Calu3 (cell line): ENCODE results near the gene HPCAL4. TPM values are rescaled to one million over a fixed set of nuclear protein-coding genes. Genes with fewer than 3 reads are reported as not detected.

Experiments used
- BruUV-seq: library from RNA; stranded (reverse); fragments of 400-500 nt; replicated peaks from 2 replicates; lab custom pipeline; 2021; lab: Mats Ljungman, UMichigan
- CTCF ChIA-PET: fragments of 300-600 bp; sonication (Branson Sonifier 250); formaldehyde crosslinking; loops from one replicate; lab custom pipeline; 2022; ENCODE audit warnings: antibody characterized with exemption; lab: Charles Lee
- DNase-seq: peaks from one replicate; pipeline ENCODE4 v3.0.0; 2022
- H3K27ac Mint-ChIP-seq: one replicate; pipeline ENCODE4 v1.8.0; 2022; ENCODE audit warnings: mixed read lengths; ENCODE audit not compliant: unreplicated experiment
- H3K27me3 Mint-ChIP-seq: one replicate; pipeline ENCODE4 v1.8.0; 2022; ENCODE audit warnings: mixed read lengths; ENCODE audit not compliant: unreplicated experiment
- H3K36me3 Mint-ChIP-seq: one replicate; pipeline ENCODE4 v1.8.0; 2022; ENCODE audit warnings: mild to moderate bottlenecking, moderate library complexity, mixed read lengths; ENCODE audit not compliant: insufficient read depth, unreplicated experiment
- H3K4me1 Mint-ChIP-seq: one replicate; pipeline ENCODE4 v1.8.0; 2022; ENCODE audit warnings: mild to moderate bottlenecking, low read depth, mixed read lengths; ENCODE audit not compliant: unreplicated experiment
- H3K4me3 Mint-ChIP-seq: one replicate; pipeline ENCODE4 v1.8.0; 2022; ENCODE audit warnings: mild to moderate bottlenecking, low read depth, moderate library complexity, mixed read lengths; ENCODE audit not compliant: unreplicated experiment
- H3K9me3 Mint-ChIP-seq: one replicate; pipeline ENCODE4 v1.8.0; 2022; ENCODE audit warnings: low read depth, mixed read lengths; ENCODE audit not compliant: unreplicated experiment
- CTCF ChIP-seq: fragments of 200-600 bp; IDR thresholded peaks from one replicate; pipeline ENCODE4 v1.8.0; 2022; ENCODE audit warnings: antibody characterized with exemption; ENCODE audit not compliant: unreplicated experiment
- intact Hi-C: fragments of 100-400 bp; cut with micrococcal nuclease; formaldehyde crosslinking; loops from one replicate; pipeline ENCODE4 v1.10.0; 2022; ENCODE audit not compliant: unreplicated experiment
- total RNA-seq: library from RNA; stranded (reverse); gene quantifications from 2 replicates; pipeline ENCODE4 v1.2.3, GENCODE V29; 2022

HPCAL4 gene
- total RNA-seq, 1 experiment from 2014 or later = not detected

GRCh38 chr1:39683591-39684312 is 7.5 kb downstream of the HPCAL4 start:
- no peaks in the 10 kb centered on the region for H3K4me1 Mint-ChIP-seq
- CTCF ChIA-PET = no interaction called here
- H3K9me3 Mint-ChIP-seq = no peaks in the 10 kb centered on the region
- H3K27ac Mint-ChIP-seq = no peak overlapping the region
- no peak overlapping the region for H3K4me3 Mint-ChIP-seq
- DNase-seq = no peak
- TF ChIP-seq CTCF = no peak
- intact Hi-C loops = no loop called here
- H3K27me3 Mint-ChIP-seq = peaks cover 99% of the 10 kb centered on the region
- no TSS peak for BruUV-seq
- no peaks in the 10 kb centered on the region for H3K36me3 Mint-ChIP-seq

- H3K36me3 Mint-ChIP-seq = no peaks in the 10 kb centered on the region
- intact Hi-C loops = no loop called here
- no peak for TF ChIP-seq CTCF
- DNase-seq = no peak
- CTCF ChIA-PET = interaction anchor here (0.7 to 1.7 kb wide), 2 partner anchors 13 to 76 kb away, joined by 3 to 4 read pairs; no protein-coding TSS in a partner anchor
- H3K9me3 Mint-ChIP-seq = no peaks in the 10 kb centered on the region
- H3K4me1 Mint-ChIP-seq = peaks cover under 1% of the 10 kb centered on the region
- H3K4me3 Mint-ChIP-seq = no peak overlapping the region
- no peak overlapping the region for H3K27ac Mint-ChIP-seq
- peaks cover 88% of the 10 kb centered on the region for H3K27me3 Mint-ChIP-seq
- BruUV-seq = no TSS peak
Measured at GRCh38 chr1:39681999-39682398, 9.2 kb downstream of the HPCAL4 start.

GRCh38 chr1:39681294-39681693 is 9.9 kb downstream of the HPCAL4 start:
- TF ChIP-seq CTCF = no peak
- Mint-ChIP-seq H3K36me3 (no peaks in the 10 kb centered on the region), H3K4me3 (no peak overlapping the region), H3K27ac (no peak overlapping the region), H3K4me1 (peaks cover 7% of the 10 kb centered on the region), H3K27me3 (peaks cover 81% of the 10 kb centered on the region), H3K9me3 (no peaks in the 10 kb centered on the region)
- intact Hi-C loops = no loop called here
- no TSS peak for BruUV-seq
- DNase-seq = no peak
- CTCF ChIA-PET = interaction anchor here (0.7 to 1.7 kb wide), 4 partner anchors 9 to 75 kb away, joined by 3 to 4 read pairs (median 3); partner anchors contain the start of genes HPCAL4 and NT5C1A

GRCh38 chr1:39680751-39681150 is 10.5 kb downstream of the HPCAL4 start:
- Mint-ChIP-seq H3K27ac (no peak overlapping the region), H3K4me1 (peaks cover 9% of the 10 kb centered on the region), H3K27me3 (peaks cover 76% of the 10 kb centered on the region), H3K4me3 (no peak overlapping the region), H3K9me3 (no peaks in the 10 kb centered on the region), H3K36me3 (no peaks in the 10 kb centered on the region)
- no peak for TF ChIP-seq CTCF
- no peak for DNase-seq
- CTCF ChIA-PET = interaction anchor here (1.1 to 1.7 kb wide), 2 partner anchors 9 to 74 kb away, joined by 3 read pairs; partner anchors contain the start of gene NT5C1A
- BruUV-seq = no TSS peak
- intact Hi-C loops = no loop called here
